ENCODE data around the gene OPHN1. TPM values are rescaled to one million over a fixed set of nuclear protein-coding genes. Genes with fewer than 3 reads are reported as not detected.

The OPHN1 gene
- total RNA-seq, 1 donor from 2014 or later, result 10.9 TPM

GRCh38 chrX:68254738-68255645, 178.3 kb downstream of the OPHN1 start:
- TF ChIP-seq CTCF (IDR thresholded peaks at IDR 0.05), result no peak
- no peak for DNase-seq (ENCODE audit: extremely low spot score, unreplicated experiment)
- Mint-ChIP-seq H3K36me3 (ENCODE audit: unreplicated experiment) (no peaks in the 10 kb centered on the region), H3K4me1 (ENCODE audit: unreplicated experiment) (peaks cover 12% of the 10 kb centered on the region), H3K4me3 (ENCODE audit: unreplicated experiment) (no peak overlapping the region), H3K9me3 (ENCODE audit: unreplicated experiment) (peaks cover 12% of the 10 kb centered on the region), H3K27ac (ENCODE audit: unreplicated experiment) (peak overlapping the region; percentile 29), H3K27me3 (ENCODE audit: unreplicated experiment) (no peaks in the 10 kb centered on the region)

- Mint-ChIP-seq H3K4me3 (ENCODE audit: unreplicated experiment) (no peak overlapping the region), H3K4me1 (ENCODE audit: unreplicated experiment) (peaks cover 12% of the 10 kb centered on the region), H3K27me3 (ENCODE audit: unreplicated experiment) (no peaks in the 10 kb centered on the region), H3K9me3 (ENCODE audit: unreplicated experiment) (peaks cover 9% of the 10 kb centered on the region), H3K27ac (ENCODE audit: unreplicated experiment) (no peak overlapping the region), H3K36me3 (ENCODE audit: unreplicated experiment) (no peaks in the 10 kb centered on the region)
- no peak for TF ChIP-seq CTCF (IDR thresholded peaks at IDR 0.05)
- DNase-seq (ENCODE audit: extremely low spot score, unreplicated experiment), result no peak
Measured at GRCh38 chrX:68252664-68253063, 180.6 kb downstream of the OPHN1 start.

GRCh38 chrX:68249903-68250302, 183.4 kb downstream of the OPHN1 start:
- H3K27me3 Mint-ChIP-seq (ENCODE audit: unreplicated experiment), result no peaks in the 10 kb centered on the region
- no peak overlapping the region for H3K27ac Mint-ChIP-seq (ENCODE audit: unreplicated experiment)
- TF ChIP-seq CTCF (IDR thresholded peaks at IDR 0.05), result no peak
- no peak overlapping the region for H3K4me3 Mint-ChIP-seq (ENCODE audit: unreplicated experiment)
- H3K36me3 Mint-ChIP-seq (ENCODE audit: unreplicated experiment), result no peaks in the 10 kb centered on the region
- DNase-seq (ENCODE audit: extremely low spot score, unreplicated experiment), result no peak
- H3K9me3 Mint-ChIP-seq (ENCODE audit: unreplicated experiment), result peaks cover 7% of the 10 kb centered on the region
- peaks cover 12% of the 10 kb centered on the region for H3K4me1 Mint-ChIP-seq (ENCODE audit: unreplicated experiment)

- Mint-ChIP-seq H3K9me3 (ENCODE audit: unreplicated experiment) (peaks cover 6% of the 10 kb centered on the region), H3K4me1 (ENCODE audit: unreplicated experiment) (peaks cover 12% of the 10 kb centered on the region), H3K4me3 (ENCODE audit: unreplicated experiment) (no peak overlapping the region), H3K27me3 (ENCODE audit: unreplicated experiment) (no peaks in the 10 kb centered on the region), H3K27ac (ENCODE audit: unreplicated experiment) (no peak overlapping the region), H3K36me3 (ENCODE audit: unreplicated experiment) (no peaks in the 10 kb centered on the region)
- TF ChIP-seq CTCF (IDR thresholded peaks at IDR 0.05), result no peak
- DNase-seq (ENCODE audit: extremely low spot score, unreplicated experiment), result no peak
Measured at GRCh38 chrX:68249401-68249831, 183.9 kb downstream of the OPHN1 start.

GRCh38 chrX:68238568-68238967, 194.7 kb downstream of the OPHN1 start:
- H3K27me3 Mint-ChIP-seq (ENCODE audit: unreplicated experiment), result no peaks in the 10 kb centered on the region

More at GRCh38 chrX:68238568-68238967, 194.7 kb downstream of the OPHN1 start:
- Mint-ChIP-seq H3K36me3 (ENCODE audit: unreplicated experiment) (no peaks in the 10 kb centered on the region), H3K9me3 (ENCODE audit: unreplicated experiment) (peaks cover 4% of the 10 kb centered on the region), H3K4me3 (ENCODE audit: unreplicated experiment) (no peak overlapping the region), H3K27ac (ENCODE audit: unreplicated experiment) (no peak overlapping the region), H3K4me1 (ENCODE audit: unreplicated experiment) (peaks cover 10% of the 10 kb centered on the region)
- DNase-seq (ENCODE audit: extremely low spot score, unreplicated experiment), result no peak
- TF ChIP-seq CTCF (IDR thresholded peaks at IDR 0.05), result peak; percentile 33

All from osteocyte (in vitro differentiated cells).